Suprapubic skin (tissue), 4 donors: ENCODE measurements around the gene SP140L. TPM values are rescaled to one million over a fixed set of nuclear protein-coding genes. Genes with fewer than 3 reads are reported as not detected.

Experiments used
- DNase-seq, 2 donors: peaks; one replicate each; pipeline ENCODE4 v3.0.0-alpha.2; 2019; ENCODE audit warnings: low spot score in 2 of 2
- H3K27ac ChIP-seq: fragments of 200-600 bp; sonication (generic); one replicate; pipeline ENCODE4 v1.5.1; 2019
- H3K27me3 ChIP-seq: fragments of 200-600 bp; sonication (generic); one replicate; pipeline ENCODE4 v1.5.1; 2019
- H3K36me3 ChIP-seq: fragments of 200-600 bp; sonication (generic); one replicate; pipeline ENCODE4 v1.5.1; 2019
- H3K4me1 ChIP-seq: fragments of 200-600 bp; sonication (generic); one replicate; pipeline ENCODE4 v1.5.1; 2019
- H3K4me3 ChIP-seq: fragments of 200-600 bp; sonication (generic); one replicate; pipeline ENCODE4 v1.5.1; 2019; ENCODE audit warnings: mild to moderate bottlenecking
- H3K9me3 ChIP-seq: fragments of 200-600 bp; sonication (generic); one replicate; pipeline ENCODE4 v1.5.1; 2019
- CTCF ChIP-seq, 2 donors: fragments of 200-600 bp in 1 of 2; fragments of 450-650 bp in 1 of 2; sonication (generic) in 1 of 2; IDR thresholded peaks; one replicate each; pipeline ENCODE4 v1.5.1; 2016 to 2019; ENCODE audit warnings: antibody characterized with exemption in 2 of 2, mild to moderate bottlenecking in 1 of 2, moderate library complexity in 1 of 2
- EP300 ChIP-seq: sonication (generic); formaldehyde crosslinking; IDR thresholded peaks from one replicate; pipeline ENCODE4 v1.6.1; 2017; ENCODE audit warnings: antibody characterized with exemption
- POLR2A ChIP-seq, 2 donors: fragments of 450-650 bp; IDR thresholded peaks; one replicate each; pipeline ENCODE4 v1.6.1; 2017; ENCODE audit warnings: antibody characterized with exemption in 2 of 2, mild to moderate bottlenecking in 2 of 2, moderate library complexity in 2 of 2
- POLR2AphosphoS5 ChIP-seq, 3 donors: sonication (generic); formaldehyde crosslinking; IDR thresholded peaks; one replicate each; pipeline ENCODE4 v1.6.1; 2017; ENCODE audit warnings: antibody characterized with exemption in 3 of 3
- WGBS: methylation state at CpG from one replicate; pipeline ENCODE4 v1.1.5; 2018; 5-methylcytosine and 5-hydroxymethylcytosine counted together
- total RNA-seq, 4 donors: library from RNA; depleted of rRNA; stranded (reverse); fragments of >200 nt; gene quantifications; one replicate each; pipeline ENCODE4 v1.1.0, GENCODE V29; 2016

SP140L gene
- total RNA-seq, 4 donors from 2014 or later = 0.98 to 6.3 (median 2.5) TPM

GRCh38 chr2:230296917-230297316 is 30.1 kb upstream of the SP140L start:
- DNase-seq = no peak
- H3K4me3 ChIP-seq = no peak overlapping the region
- TF ChIP-seq POLR2A (IDR thresholded peaks at IDR 0.05) (no peak), POLR2AphosphoS5 (IDR thresholded peaks at IDR 0.05) (no peak), CTCF (IDR thresholded peaks at IDR 0.05) (no peak), EP300 (no peak)

DNA sequence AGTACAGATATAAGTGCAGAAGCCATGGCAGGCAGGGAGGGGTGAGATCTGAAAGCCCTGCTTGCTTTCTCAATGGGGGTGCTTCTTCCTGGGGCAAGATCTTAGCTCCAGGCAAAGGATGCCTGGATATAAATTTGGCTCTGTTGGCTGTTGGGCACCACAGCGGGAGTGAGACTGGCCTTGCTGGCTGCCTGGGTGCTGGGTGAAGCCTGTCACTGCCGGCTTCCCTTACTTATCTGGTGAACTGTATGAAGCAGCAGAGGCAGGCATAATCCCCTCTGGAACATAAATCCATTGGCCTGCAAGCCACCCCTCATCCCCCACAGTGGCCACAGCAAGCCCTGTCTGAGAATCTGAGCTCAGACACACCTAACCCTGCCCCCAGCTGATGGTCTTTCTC is 27.4 kb upstream of the SP140L start:
- TF ChIP-seq CTCF (IDR thresholded peaks at IDR 0.05) (no peak), POLR2A (IDR thresholded peaks at IDR 0.05) (no peak), EP300 (no peak), POLR2AphosphoS5 (IDR thresholded peaks at IDR 0.05) (no peak)
- 93% methylated on average over 2 of the region's 2 CpGs for WGBS

More at GRCh38 chr2:230296917-230297316, 30.1 kb upstream of the SP140L start:
- no peaks in the 10 kb centered on the region for H3K27me3 ChIP-seq
- H3K9me3 ChIP-seq = peaks cover 5% of the 10 kb centered on the region
- H3K4me1 ChIP-seq = no peaks in the 10 kb centered on the region
- H3K27ac ChIP-seq = no peak overlapping the region
- H3K36me3 ChIP-seq = no peaks in the 10 kb centered on the region

DNA sequence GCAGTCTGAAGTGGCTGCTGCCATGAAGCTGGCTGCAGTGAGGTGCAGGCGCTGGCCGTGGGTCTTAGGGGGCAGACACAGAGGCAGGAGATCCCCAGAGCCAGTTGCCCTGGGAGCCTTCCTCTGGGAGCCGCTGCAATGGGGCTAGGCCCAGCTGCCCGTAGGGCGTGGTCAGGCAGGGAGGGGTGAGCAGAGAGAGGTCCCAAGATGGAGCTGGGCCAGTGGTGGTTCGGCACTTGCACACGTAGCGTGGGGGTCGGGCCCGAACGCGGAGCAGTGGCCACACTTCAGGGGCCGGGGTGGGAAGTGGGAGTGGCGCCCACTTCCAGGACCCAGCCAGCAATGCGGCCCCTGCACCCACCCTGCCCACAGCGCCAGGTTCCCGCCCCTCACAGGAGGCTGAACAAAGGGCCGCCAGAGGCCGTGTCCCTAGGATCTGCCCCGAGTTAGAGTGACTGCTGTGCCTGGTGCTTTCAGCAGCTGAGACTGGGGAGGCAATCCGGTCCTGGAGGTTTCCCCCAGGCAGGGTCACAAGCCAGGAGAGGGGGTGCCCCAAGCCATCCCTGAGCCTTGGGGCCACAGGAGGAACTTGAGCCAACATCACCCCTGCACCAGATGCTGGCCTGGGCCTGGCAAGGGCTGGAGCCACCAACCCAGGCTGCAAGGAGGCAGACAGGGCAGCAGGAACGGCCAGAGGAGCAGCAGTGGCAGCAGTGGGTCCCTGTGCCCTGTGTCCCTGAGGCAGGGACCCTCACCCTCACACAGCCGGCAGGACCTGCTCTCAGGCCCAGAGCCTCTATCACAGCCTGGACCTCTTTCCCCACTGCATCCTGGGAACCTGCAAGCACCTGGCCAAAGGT is 21.3 kb upstream of the SP140L start:
- Histone ChIP-seq H3K27me3 (no peaks in the 10 kb centered on the region), H3K4me3 (no peak overlapping the region), H3K27ac (no peak overlapping the region), H3K9me3 (peaks cover 6% of the 10 kb centered on the region), H3K4me1 (no peaks in the 10 kb centered on the region), H3K36me3 (no peaks in the 10 kb centered on the region)
- no peak for DNase-seq
- no peak for TF ChIP-seq POLR2A (IDR thresholded peaks at IDR 0.05)
- TF ChIP-seq CTCF (IDR thresholded peaks at IDR 0.05) = no peak
- TF ChIP-seq POLR2AphosphoS5 (IDR thresholded peaks at IDR 0.05) = no peak
- TF ChIP-seq EP300 = no peak
- WGBS = 98% methylated on average over 9 of the region's 23 CpGs

More for the DNA sequence above, 27.4 kb upstream of the SP140L start:
- no peaks in the 10 kb centered on the region for H3K4me1 ChIP-seq
- DNase-seq = no peak
- H3K9me3 ChIP-seq = peaks cover 5% of the 10 kb centered on the region
- H3K36me3 ChIP-seq = no peaks in the 10 kb centered on the region
- no peak overlapping the region for H3K27ac ChIP-seq
- no peaks in the 10 kb centered on the region for H3K27me3 ChIP-seq
- no peak overlapping the region for H3K4me3 ChIP-seq

DNA sequence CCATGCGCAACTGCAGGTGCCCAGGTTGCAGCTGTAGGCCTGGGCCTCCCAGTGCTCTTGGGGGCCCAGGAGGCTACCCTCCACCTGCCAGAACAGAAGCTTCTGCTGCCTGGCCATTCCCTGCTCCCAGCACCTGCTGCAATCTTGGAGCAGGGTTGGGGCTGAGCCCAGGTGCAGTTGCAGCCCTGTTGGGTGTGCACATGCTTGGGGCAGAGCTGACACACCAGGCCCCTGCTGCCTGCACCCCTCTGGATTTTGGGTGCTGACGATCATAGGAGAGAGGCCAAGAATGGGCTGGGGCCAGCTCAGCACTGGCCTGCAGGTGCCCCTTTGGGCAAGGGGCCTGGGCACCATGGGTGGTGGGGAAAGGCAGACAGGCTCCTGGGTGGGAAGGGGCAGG is 20.5 kb upstream of the SP140L start:
- Histone ChIP-seq H3K4me3 (no peak overlapping the region), H3K4me1 (no peaks in the 10 kb centered on the region), H3K36me3 (no peaks in the 10 kb centered on the region), H3K27ac (no peak overlapping the region), H3K9me3 (peaks cover 6% of the 10 kb centered on the region), H3K27me3 (no peaks in the 10 kb centered on the region)
- TF ChIP-seq CTCF (IDR thresholded peaks at IDR 0.05) = no peak
- TF ChIP-seq EP300 = no peak
- no peak for TF ChIP-seq POLR2A (IDR thresholded peaks at IDR 0.05)
- TF ChIP-seq POLR2AphosphoS5 (IDR thresholded peaks at IDR 0.05) = no peak
- 100% methylated on average over 1 of the region's 2 CpGs for WGBS
- no peak for DNase-seq

- DNase-seq = no peak
- Histone ChIP-seq H3K27me3 (no peaks in the 10 kb centered on the region), H3K9me3 (peaks cover 6% of the 10 kb centered on the region), H3K36me3 (no peaks in the 10 kb centered on the region), H3K4me3 (no peak overlapping the region), H3K4me1 (no peaks in the 10 kb centered on the region), H3K27ac (no peak overlapping the region)
- 100% methylated on average over 2 of the region's 2 CpGs for WGBS
- no peak for TF ChIP-seq POLR2AphosphoS5 (IDR thresholded peaks at IDR 0.05)
These were observed 19.5 kb upstream of the SP140L start for GRCh38 chr2:230307485-230307884.
